ENCODE data around the gene SLC15A5. TPM values are rescaled to one million over a fixed set of nuclear protein-coding genes. Genes with fewer than 3 reads are reported as not detected.

The SLC15A5 gene
- total RNA-seq, 1 experiment from 2014 or later: not detected

DNA sequence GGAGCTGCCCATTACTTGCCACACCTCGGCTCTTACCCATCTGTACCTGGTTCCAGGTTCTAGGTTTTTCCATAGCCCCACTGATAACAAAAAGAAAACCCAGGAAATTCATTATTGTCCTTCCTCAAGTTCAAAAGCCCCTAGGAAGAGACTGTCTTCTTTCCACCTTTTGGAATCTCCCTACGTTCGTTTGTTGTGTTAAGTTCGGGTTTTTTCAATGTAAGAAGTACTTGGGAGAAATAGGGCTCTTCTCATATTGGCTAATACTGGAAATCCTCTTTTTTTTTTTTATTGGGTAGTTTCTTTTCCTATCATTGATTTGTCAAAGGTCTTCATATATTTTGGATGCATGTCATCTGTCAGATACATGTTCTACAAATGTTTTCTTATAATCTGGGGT, 17.3 kb downstream of the SLC15A5 start:
- no peak for DNase-seq (ENCODE audit: low spot score)

DNA sequence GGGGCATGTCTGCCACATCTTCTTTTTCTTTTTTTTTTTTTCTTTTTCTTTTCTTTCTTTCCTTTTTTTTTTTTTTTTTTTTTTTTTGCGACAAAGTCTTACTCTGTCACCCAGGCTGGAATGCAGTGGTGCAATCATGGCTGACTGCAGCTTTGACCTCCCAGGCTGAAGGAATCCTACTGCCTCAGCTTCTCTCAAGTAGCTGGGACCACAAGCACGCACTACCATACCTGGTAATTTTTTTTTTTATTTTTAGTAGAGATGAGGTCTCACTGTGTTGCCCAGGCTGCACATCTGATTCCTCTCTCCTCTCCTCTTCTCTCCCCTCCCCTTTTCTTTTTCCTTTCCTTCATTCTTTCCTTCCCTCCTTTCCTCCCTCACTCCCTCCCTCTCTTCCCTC, 18.5 kb downstream of the SLC15A5 start:
- DNase-seq (ENCODE audit: low spot score): no peak

DNA sequence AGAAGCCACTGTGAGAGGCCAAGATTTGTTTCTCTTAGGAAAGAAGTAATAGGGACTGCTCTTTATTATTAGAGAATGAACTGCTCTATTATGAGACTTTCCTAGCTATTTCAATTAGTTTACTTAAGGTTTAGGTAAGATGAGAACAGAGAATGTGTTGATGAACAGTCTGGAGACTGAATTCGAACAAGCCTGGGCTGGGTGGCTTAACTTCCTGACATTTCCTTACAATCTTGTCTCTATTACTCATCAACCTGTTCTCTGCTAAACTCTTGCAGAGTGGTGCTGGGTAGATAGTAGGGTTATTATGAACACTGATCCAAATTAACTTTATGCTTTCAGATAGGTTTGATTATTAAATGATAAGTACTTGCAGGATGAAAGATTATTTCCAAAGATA, 31.2 kb downstream of the SLC15A5 start:
- DNase-seq (ENCODE audit: low spot score): no peak

DNA sequence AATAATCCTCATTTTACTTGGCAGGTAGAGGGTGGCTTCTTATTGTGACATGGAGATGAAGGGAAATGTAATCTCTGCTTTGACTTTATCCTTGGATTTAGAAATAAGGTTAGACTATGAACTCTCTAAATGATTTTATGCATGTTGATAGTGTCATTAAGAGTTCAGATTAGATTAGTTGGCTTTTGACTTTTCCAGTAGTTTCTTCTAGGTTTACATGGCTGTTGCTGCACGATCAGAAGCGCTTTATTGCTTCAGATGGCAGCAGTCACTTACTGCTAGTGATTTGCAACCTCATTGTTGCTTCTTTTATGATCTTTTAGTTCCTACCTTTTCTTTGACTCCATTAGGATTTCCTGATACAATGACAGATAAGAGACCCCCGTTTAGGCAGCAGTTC, 32.3 kb downstream of the SLC15A5 start:
- no peak for DNase-seq (ENCODE audit: low spot score)

DNA sequence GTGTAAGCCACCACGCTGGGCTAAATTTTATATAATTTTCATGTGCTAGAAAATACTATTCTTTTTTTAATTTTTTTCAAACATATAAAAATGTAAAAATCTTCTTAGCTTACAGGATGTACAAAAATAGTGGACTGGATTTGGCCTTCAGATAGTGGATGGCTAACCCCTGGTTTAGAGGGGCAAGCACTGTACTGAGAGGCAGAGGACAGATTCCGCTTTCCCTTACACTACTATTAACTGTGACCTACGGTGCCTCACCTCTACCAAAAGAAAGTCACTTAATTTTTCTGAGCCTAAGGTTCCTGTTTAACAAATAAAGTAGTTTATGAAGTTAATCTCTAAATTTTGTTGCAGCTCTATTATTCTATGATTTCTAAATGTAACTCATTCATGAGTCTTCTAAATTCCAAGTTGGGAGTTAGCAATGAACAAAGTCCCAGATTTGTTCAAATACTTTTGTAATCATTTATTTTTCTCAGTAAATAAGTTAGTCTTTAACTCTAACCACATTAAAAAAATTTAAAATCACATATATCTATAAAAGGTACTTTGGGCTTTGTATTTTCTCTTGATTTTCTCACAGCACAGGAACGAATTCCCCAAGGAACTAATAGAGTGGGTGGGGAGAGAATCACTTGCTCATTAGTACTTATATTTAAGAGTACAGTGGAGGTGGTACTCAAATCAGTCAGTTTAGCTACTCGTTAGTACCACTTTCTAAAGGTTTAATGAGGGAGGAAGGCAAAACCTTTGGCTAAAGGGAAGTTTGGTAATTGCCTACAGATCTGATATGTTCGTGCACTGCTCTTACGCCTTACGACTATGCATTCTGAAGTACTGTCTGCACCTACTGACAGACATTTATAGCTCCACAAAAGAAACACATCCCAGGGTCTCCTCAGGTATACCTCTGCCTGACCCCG, 33.7 kb downstream of the SLC15A5 start:
- DNase-seq (ENCODE audit: low spot score): no peak

DNA sequence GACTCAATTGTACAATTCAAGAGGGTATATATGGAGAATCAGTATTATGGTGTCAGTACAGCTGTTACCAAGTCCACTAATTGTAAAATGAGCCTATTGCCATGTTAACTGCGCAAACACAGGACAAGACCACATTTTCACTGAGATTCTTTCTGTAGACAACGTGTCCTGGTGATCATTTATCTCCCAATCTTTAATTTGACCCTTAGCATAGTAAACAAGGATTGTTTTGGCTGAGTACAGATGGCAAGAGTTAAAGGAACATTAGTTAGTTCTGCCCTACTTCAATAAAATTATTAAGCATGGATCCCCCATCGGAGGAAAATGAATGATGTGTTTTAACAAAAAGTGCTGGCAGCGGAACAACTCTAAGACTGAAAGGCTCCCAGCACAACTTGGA, 36.1 kb downstream of the SLC15A5 start:
- DNase-seq (ENCODE audit: low spot score): no peak

DNA sequence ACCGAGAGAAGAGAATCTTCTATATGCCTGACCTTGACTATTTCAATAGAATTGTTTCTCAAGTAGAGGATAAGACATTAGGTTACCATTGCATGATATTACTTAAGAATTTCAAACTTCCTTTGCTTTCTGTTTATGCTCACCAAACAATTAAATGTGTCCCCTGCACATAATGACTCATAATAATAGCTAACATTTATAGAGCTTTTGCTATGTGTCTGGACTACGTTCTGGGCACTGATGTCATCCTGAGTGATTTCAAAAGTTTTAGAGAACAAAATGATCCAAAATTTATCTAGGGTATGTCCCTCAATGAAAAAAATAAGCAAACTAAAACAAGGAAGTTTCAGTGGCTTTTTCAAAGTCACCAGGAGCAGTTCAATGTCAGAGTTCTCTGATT, 38.8 kb downstream of the SLC15A5 start:
- DNase-seq (ENCODE audit: low spot score): no peak

DNA sequence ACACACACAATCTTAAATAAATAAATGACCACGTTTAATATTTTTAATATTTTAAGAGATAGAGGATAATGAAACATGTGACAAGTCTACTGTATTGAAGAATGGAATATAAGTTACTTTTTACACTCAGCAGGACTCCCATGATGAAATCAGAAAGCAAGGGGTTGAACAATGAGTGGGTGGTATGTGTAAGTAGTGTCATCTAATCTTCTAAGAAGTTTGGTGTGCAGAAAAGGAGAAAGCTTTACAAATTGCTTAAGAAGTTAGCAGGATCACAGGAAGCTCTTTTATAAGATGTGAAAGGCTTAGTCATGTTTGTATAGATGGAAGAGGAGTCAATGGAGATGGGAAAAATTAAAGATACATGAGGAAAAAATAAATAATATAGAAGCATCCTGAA, 47.8 kb downstream of the SLC15A5 start:
- DNase-seq (ENCODE audit: low spot score): no peak

DNA sequence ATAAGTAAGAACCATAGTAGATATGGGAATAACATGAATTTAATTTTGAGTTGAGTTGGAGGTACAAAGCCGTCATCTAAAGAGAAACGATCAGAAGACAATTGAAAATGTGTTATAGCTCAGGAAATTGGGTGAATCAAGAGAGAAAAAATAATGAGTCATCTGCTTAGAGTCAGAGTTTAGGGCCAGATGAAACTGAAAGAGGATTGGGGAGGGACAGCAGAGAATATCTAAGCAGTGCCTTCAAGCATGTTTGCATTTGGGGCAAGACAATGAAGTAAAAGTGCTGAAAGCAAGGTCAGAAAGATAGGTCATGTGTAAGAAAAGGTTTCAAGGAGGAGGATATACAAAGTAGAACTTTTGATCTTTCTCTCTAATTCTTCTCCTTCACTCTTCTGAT, 49.4 kb downstream of the SLC15A5 start:
- DNase-seq (ENCODE audit: low spot score): no peak

DNA sequence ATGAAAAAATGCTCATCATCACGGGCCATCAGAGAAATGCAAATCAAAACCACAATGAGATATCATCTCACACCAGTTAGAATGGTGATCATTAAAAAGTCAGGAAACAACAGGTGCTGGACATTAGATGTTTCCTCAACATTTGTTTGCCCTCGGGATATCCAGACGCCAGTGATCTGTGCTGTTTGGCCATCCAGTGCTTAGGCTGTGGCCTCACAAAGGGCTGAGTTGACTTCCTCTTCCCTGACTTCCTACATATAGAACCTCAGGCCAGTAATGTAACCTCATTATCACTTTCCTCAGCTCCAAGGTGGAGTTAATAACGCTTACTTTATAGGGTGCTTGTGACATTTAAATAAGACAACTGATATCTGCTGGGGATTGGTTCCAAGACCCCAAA, 51.8 kb downstream of the SLC15A5 start:
- DNase-seq (ENCODE audit: low spot score): no peak

DNA sequence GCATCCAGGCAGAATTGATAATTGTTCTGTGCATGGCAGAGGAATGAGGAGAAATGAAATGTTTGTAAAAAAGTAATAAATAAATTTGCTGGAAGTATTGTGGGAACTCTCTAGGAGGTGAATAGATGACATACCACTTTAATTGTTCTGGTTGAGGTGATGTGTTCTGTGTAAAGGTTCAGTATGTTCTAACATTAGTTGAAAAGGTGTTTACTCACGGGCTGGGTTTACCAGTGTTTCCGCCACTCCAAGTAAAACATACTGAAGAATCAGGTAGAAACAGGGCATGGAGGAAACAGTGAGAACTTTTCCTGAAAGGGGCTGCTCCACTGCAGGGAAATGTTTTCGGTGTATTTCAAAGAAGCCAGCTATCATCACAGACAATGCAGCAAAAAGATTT, 53.3 kb downstream of the SLC15A5 start:
- no peak for DNase-seq (ENCODE audit: low spot score)

DNA sequence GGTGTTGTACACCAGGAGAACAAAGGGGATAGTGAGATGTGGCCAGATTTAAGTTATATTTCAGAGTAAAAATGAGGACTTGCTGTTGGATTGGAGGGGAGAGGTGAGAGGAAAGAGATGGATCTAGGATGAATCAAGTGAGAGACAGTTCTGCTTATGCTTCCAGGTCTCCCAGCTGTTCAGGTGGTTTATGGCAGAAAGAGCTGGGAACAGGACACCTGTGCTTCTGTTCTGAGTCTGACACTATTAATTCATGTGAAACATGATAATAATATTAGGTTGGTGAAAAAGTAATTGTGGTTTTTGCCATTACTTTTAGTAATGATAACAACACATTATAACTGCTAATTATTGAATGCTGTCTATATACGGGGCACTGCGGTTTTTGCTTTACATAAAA, 55.7 kb downstream of the SLC15A5 start:
- DNase-seq (ENCODE audit: low spot score): no peak

DNA sequence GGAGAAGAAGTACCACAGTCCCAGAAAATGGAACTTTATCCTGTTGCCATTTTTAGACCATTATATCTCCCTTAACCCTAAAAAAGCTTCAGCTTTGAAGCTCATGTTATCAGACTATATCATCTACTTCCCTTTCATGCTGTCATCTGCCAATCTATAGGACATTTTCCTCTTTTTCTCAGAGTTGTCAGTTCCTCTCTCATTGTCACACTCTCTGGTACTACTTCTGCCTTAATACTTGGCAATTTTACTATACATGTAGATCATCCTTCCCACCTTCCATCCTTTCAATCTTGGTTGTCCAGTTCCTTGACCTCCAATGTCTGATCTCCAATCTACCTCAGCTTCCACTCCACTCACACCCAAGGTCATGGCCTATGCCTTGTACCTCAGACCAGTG, 57.4 kb downstream of the SLC15A5 start:
- DNase-seq (ENCODE audit: low spot score): no peak

DNA sequence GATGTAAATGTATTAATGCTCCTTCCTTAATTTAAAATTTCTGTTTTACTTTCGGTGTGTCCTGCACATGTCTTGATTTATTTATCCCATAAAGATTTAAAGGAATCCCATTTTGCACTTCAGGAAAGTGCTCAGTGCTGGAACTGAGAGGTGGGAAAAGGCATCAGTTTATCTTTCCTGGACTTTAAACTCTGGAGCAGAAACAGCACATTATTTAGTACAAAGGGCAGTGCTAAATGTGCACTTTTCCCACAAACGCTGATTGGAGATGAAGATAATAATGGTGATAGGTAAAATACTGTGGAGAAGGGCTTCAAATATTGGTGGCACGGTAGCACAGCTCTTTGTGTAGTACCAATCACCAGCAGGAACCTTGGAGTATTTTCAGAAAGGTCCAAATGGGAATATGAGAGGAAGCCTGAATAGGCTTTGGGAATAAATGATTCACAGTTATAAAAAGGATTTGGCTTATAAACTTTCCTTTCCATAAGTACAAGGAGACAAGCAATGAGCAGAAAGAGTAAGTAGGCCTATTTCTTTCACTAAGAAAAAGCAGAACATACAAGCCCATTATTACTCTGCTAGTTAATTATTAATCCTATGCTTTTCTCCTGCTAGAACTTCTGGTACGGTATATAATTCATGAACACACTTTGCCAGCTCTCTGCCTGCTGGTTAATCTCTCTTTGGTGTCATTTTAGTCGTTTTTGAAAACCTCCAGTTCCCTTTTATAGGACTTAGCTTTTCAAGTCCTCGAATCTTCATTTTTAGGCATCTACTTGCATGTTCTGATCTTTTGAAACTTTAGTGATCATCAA, 58.3 kb downstream of the SLC15A5 start:
- no peak for DNase-seq (ENCODE audit: low spot score)

DNA sequence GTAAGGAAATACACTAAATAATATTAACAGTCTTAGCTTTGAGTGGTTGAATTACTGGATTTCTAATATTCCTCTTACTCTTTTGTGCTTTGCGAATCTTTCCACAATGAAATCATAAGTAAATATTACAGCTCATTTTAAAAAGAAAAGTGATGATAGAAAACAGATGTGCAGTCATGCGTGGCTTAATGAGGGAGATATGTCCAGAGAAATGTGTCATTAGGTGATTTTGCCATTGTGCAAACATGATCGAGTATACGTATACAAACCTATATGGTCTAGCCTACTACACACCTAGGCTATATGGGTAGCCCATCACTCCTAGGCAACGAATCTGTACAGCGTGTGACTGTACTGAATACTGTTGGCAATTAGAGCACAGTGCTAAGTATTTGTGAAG, 59.3 kb downstream of the SLC15A5 start:
- DNase-seq (ENCODE audit: low spot score): no peak

DNA sequence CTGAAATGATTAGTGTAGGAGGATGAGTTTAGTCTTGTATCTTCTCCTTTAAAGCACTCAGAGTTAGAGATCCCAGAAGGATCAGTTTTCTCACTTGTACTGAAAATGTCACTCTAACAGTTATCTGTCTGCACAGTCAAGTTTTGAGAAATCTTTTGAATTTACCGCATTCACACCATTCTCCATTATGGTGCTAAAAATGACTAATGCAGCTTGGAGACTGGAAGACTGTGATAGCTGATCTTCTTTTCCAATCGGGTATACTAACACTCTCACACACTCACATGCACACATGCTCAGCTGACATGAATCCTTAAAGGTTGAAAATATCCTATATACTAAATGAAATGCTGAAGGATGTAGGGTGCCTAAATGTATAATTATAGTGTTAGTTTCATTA, 65.8 kb downstream of the SLC15A5 start:
- no peak for DNase-seq (ENCODE audit: low spot score)

DNA sequence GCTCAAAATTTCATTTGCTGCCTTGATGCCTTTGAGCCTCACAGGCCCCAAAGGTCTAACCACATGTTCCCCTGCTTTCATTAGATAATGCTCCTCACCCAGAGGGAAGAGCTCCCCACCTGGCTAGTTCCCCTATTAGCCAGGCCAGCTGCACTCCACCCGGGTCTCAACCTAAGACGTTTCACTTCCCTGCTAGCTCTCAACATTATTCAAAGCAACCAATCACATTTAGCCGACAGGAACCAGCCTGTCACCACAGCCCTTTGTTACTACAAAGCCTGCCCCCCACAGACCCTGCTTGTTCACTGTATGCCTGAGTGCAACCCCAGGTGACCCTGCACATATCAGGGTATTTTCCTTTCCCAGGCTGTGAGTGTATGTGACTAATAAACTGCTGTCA, 78.6 kb downstream of the SLC15A5 start:
- no peak for DNase-seq (ENCODE audit: low spot score)

DNA sequence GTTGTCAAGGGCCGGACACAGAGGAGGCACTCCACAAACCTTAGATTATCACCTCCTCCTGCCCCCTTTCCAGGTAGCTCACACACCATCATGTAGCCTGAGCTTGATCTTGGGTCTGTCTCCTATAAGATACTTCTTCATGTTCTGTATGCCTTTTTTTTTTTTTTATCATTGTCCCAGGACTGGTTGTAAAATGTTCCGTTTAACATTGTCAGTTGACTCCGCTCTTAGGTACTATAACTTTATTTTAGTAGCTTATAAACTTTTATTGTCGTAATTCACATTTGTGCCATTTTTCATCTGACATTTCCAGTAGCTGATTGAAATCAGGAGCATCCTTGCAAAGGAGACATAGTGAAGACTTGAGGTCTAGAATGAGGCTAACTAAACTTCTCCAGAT, 79.9 kb downstream of the SLC15A5 start:
- DNase-seq (ENCODE audit: low spot score): no peak

DNA sequence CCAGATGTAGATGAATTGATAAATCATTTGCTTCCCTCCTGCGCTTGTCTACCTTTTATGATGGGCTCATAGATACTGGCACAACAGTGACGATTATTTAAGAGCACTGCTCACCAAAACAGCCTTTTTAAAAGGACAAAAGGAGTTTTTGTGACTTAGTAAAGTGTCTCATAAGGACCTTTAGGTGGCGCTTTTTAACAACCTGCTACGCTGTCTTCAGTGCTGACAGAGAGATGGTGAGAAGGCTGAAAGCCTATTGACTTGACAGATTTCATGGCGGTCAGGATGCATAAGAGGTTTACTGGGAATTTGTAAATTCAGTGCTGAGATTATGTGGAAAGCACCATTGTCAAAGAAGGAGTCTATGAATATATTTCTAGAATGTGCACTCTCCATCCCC, 87.6 kb downstream of the SLC15A5 start:
- DNase-seq (ENCODE audit: low spot score): peak; percentile 23

DNA sequence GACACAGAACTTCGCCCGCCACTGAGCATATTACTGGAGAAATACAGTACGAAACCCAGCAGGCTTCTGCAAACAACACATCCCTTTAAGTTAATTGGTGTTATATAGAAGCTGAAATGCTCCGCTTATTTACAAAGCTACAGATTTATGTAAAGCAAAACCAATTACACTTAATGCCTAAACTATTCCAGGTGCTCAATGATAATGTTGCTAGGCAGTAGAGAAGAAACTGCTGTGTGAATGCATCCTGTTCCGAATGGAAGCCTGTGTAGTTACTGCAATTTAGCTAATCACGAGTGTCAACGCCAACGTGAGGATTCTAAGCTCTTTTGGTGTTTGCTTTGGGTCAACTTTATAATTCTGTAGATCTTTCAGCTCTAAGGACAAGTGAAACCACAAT, 89.8 kb downstream of the SLC15A5 start:
- no peak for DNase-seq (ENCODE audit: low spot score)

DNA sequence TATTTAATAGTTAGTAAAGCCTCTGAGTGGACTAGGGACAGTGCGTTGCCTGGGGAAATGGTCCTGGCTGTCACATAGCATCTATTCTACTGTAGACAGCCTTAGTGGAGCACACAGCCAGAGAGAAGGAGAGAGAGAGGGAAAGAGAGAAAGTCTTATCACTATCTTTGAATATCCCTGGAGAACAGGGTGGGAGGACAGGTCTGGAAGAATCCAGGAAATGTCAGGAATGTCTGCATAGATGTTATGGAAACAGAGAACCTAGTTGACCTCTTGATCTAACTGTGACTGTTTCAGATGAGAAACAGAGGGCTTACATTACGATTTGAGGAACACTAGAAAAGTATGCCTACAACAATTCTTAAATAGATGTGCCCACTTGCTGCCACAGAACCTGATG, 92.8 kb downstream of the SLC15A5 start:
- DNase-seq (ENCODE audit: low spot score): no peak

DNA sequence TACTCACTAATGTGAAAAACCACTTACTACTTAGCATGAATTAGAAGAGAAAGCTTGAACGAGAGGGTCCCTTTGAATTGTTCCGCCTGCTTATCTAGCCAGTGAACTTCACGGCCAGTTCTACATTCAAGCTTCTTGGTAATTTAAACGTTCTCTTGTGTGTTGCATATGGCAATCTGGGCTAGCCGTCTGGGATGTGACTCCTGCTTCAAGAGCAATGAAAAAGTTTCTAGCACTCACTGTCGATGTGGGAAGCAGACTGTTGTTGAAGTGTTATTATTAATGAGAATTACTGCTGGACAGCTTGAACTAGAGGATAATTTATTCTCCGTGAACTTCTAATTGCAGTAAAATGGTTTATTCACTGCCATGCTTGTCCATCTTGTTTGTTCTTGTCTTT, 93.9 kb downstream of the SLC15A5 start:
- no peak for DNase-seq (ENCODE audit: low spot score)

DNA sequence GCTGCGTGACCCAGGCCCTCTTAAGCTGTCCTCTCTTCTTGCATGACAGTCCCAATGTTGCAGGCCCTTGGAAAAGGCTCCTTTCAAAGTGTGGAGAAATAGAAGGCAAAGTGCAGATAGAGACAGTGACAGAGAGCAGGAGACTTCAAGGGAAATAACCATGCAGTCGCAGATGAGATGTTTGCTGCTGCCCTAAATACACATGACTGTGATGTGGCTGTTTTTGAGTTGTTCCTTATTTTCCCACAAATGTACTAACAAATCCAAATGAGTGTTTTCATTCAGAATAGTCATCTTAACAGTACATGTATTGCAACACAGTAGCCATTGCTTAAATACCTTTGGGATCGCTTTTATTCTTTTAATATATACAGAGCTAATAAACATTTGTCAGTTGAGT, 101.6 kb downstream of the SLC15A5 start:
- no peak for DNase-seq (ENCODE audit: low spot score)

Measured in HT-29 (cell line).